ENCODE results near the gene TAC3.

TAC3 gene

GRCh38 chr12:56999456-56999855 lies 16.9 kb downstream of the TAC3 start:
- Histone ChIP-seq H3K36me3 (peaks cover 43% of the 10 kb centered on the region), H3K9me3 (no peaks in the 10 kb centered on the region), H3K4me1 (no peaks in the 10 kb centered on the region), H3K4me3 (ENCODE audit: low read depth, low read length) (no peak overlapping the region), H3K27me3 (no peaks in the 10 kb centered on the region)
- DNase-seq, result no peak
- no peak for TF ChIP-seq CTCF (IDR thresholded peaks at IDR 0.05; ENCODE audit: low read depth, low read length)

- Histone ChIP-seq H3K36me3 (peaks cover 38% of the 10 kb centered on the region), H3K4me1 (no peaks in the 10 kb centered on the region)
- DNase-seq, result no peak
These were observed 17.3 kb downstream of the TAC3 start for GRCh38 chr12:56998981-56999380.

GRCh38 chr12:56998316-56998715 lies 18.0 kb downstream of the TAC3 start:
- no peaks in the 10 kb centered on the region for H3K4me1 ChIP-seq
- H3K36me3 ChIP-seq, result peaks cover 32% of the 10 kb centered on the region
- no peak overlapping the region for H3K4me3 ChIP-seq (ENCODE audit: low read depth, low read length)
- H3K27me3 ChIP-seq, result no peaks in the 10 kb centered on the region
- no peak for TF ChIP-seq CTCF (IDR thresholded peaks at IDR 0.05; ENCODE audit: low read depth, low read length)
- no peak for DNase-seq
- no peaks in the 10 kb centered on the region for H3K9me3 ChIP-seq

More at GRCh38 chr12:56998981-56999380, 17.3 kb downstream of the TAC3 start:
- H3K4me3 ChIP-seq (ENCODE audit: low read depth, low read length), result no peak overlapping the region
- no peak for TF ChIP-seq CTCF (IDR thresholded peaks at IDR 0.05; ENCODE audit: low read depth, low read length)
- no peaks in the 10 kb centered on the region for H3K27me3 ChIP-seq
- no peaks in the 10 kb centered on the region for H3K9me3 ChIP-seq

- Histone ChIP-seq H3K4me1 (no peaks in the 10 kb centered on the region), H3K9me3 (no peaks in the 10 kb centered on the region)
- TF ChIP-seq CTCF (IDR thresholded peaks at IDR 0.05; ENCODE audit: low read depth, low read length), result no peak
These were observed 19.4 kb downstream of the TAC3 start for GRCh38 chr12:56996793-56997545.

GRCh38 chr12:56995930-56996496 lies 20.3 kb downstream of the TAC3 start:
- Histone ChIP-seq H3K27me3 (no peaks in the 10 kb centered on the region), H3K4me3 (ENCODE audit: low read depth, low read length) (no peak overlapping the region), H3K9me3 (no peaks in the 10 kb centered on the region), H3K4me1 (no peaks in the 10 kb centered on the region), H3K36me3 (peaks cover 11% of the 10 kb centered on the region)
- no peak for TF ChIP-seq CTCF (IDR thresholded peaks at IDR 0.05; ENCODE audit: low read depth, low read length)
- no peak for DNase-seq

More at GRCh38 chr12:56996793-56997545, 19.4 kb downstream of the TAC3 start:
- Histone ChIP-seq H3K27me3 (no peaks in the 10 kb centered on the region), H3K4me3 (ENCODE audit: low read depth, low read length) (no peak overlapping the region), H3K36me3 (peaks cover 20% of the 10 kb centered on the region)
- DNase-seq, result no peak
